Liver (tissue), 9 donors: ENCODE data around the gene PTPRB. TPM values are rescaled to one million over a fixed set of nuclear protein-coding genes. Genes with fewer than 3 reads are reported as not detected.
A peak's percentile ranks its signal among the peaks of the same experiment; 100 is the strongest.

ENCODE experiments used
- DNase-seq: peaks from one replicate; pipeline ENCODE4 v3.0.0-alpha.2; 2017; ENCODE audit warnings: low spot score
- H3K27ac ChIP-seq, 2 donors: one replicate each; pipeline ENCODE4 v1.7.0; 2013; ENCODE audit warnings: inconsistent platforms in 2 of 2, low read length in 2 of 2, control low read depth in 1 of 2, low read depth in 1 of 2, mild to moderate bottlenecking in 1 of 2
- H3K27me3 ChIP-seq, 4 donors: one replicate each; pipeline versions ENCODE4 v1.6.1 to v1.7.0; 2013; ENCODE audit warnings: low read length in 3 of 4, inconsistent platforms in 1 of 4, mild to moderate bottlenecking in 1 of 4, moderate library complexity in 1 of 4; ENCODE audit not compliant: control insufficient read depth in 4 of 4, insufficient read depth in 4 of 4
- H3K36me3 ChIP-seq, 4 donors: one replicate each; pipeline versions ENCODE4 v1.6.1 to v1.7.0; 2013; ENCODE audit warnings: low read length in 3 of 4, mild to moderate bottlenecking in 3 of 4, low read depth in 1 of 4, moderate library complexity in 1 of 4; ENCODE audit not compliant: control insufficient read depth in 4 of 4, insufficient read depth in 3 of 4
- H3K4me1 ChIP-seq, 4 donors: one replicate each; pipeline versions ENCODE4 v1.6.1 to v1.7.0; 2013; ENCODE audit warnings: low read length in 3 of 4, mild to moderate bottlenecking in 3 of 4, moderate library complexity in 1 of 4; ENCODE audit not compliant: control insufficient read depth in 4 of 4, insufficient read depth in 4 of 4
- H3K4me3 ChIP-seq, 3 donors: one replicate each; pipeline versions ENCODE4 v1.6.1 to v1.7.0; 2013; ENCODE audit warnings: low read length in 3 of 3, control low read depth in 1 of 3, low read depth in 1 of 3, mild to moderate bottlenecking in 1 of 3
- H3K9ac ChIP-seq, 2 donors: one replicate each; pipeline ENCODE4 v1.7.0; 2013; ENCODE audit warnings: low read length in 2 of 2, mild to moderate bottlenecking in 2 of 2, moderate library complexity in 2 of 2, control low read depth in 1 of 2, low read depth in 1 of 2
- H3K9me3 ChIP-seq, 4 donors: one replicate each; pipeline versions ENCODE4 v1.6.1 to v1.7.0; 2013; ENCODE audit warnings: low read length in 3 of 4; ENCODE audit not compliant: control insufficient read depth in 4 of 4
- EGR1 ChIP-seq, 2 donors: IDR thresholded peaks; 2 replicates each; pipeline ENCODE4 v1.6.1; 2016 to 2018; ENCODE audit warnings: antibody characterized with exemption in 2 of 2, low read depth in 2 of 2
- FOXA2 ChIP-seq: IDR thresholded peaks from 2 replicates; pipeline ENCODE4 v1.6.1; 2016; ENCODE audit warnings: antibody characterized with exemption
- GABPA ChIP-seq, 2 donors: IDR thresholded peaks in 1 of 2; conservative IDR thresholded peaks in 1 of 2; 2 replicates each; pipeline ENCODE4 v1.6.1; 2016; ENCODE audit warnings: antibody characterized with exemption in 2 of 2, mild to moderate bottlenecking in 1 of 2, moderate library complexity in 1 of 2
- HNF4A ChIP-seq, 2 donors: conservative IDR thresholded peaks; 2 replicates each; pipeline ENCODE4 v1.6.1; 2016; ENCODE audit warnings: antibody characterized with exemption in 2 of 2, mild to moderate bottlenecking in 2 of 2
- HNF4G ChIP-seq: IDR thresholded peaks from 2 replicates; pipeline ENCODE4 v1.6.1; 2016; ENCODE audit warnings: antibody characterized with exemption
- MAX ChIP-seq: IDR thresholded peaks from 2 replicates; pipeline ENCODE4 v1.6.1; 2016; ENCODE audit warnings: antibody characterized with exemption
- NR2F2 ChIP-seq: IDR thresholded peaks from 2 replicates; pipeline ENCODE4 v1.6.1; 2016; ENCODE audit warnings: antibody characterized with exemption
- RAD21 ChIP-seq, 2 donors: IDR thresholded peaks; 2 replicates each; pipeline ENCODE4 v1.6.1; 2016; ENCODE audit warnings: antibody characterized with exemption in 2 of 2, mild to moderate bottlenecking in 2 of 2
- REST ChIP-seq: IDR thresholded peaks from 2 replicates; pipeline ENCODE4 v1.6.1; 2016; ENCODE audit warnings: antibody characterized with exemption, mild to moderate bottlenecking
- RXRA ChIP-seq, 2 donors: IDR thresholded peaks; 2 replicates each; pipeline ENCODE4 v1.6.1; 2017 to 2018; ENCODE audit warnings: antibody characterized with exemption in 2 of 2, mild to moderate bottlenecking in 1 of 2
- YY1 ChIP-seq: IDR thresholded peaks from 2 replicates; pipeline ENCODE4 v1.6.1; 2016; ENCODE audit warnings: antibody characterized with exemption, mild to moderate bottlenecking
- WGBS: extraction: QIAGEN DNeasy Blood & Tissue Kit; methylation state at CpG from one replicate; pipeline ENCODE4 v1.1.7; 2013; 5-methylcytosine and 5-hydroxymethylcytosine counted together
- polyA plus RNA-seq, 2 donors: library from polyadenylated mRNA; stranded (reverse) in 1 of 2; unstranded in 1 of 2; fragments of 200-250 nt in 1 of 2; fragments of >200 nt in 1 of 2; fragmentation: Nextera tagmentation in 1 of 2; extraction: Ambion mirVana in 1 of 2; gene quantifications; one replicate each; pipeline versions ENCODE4 v1.2.1 to v1.2.3, GENCODE V29; 2013 to 2015
- total RNA-seq, 2 donors: library from RNA; depleted of rRNA; stranded (reverse); fragments of >200 nt; gene quantifications; one replicate each; pipeline ENCODE4 v1.2.3, GENCODE V29; 2014
- donor health status: healthy.
- donor health status: healthy.
- donor health status: healthy.
- donor health status: healthy.
- donor health status: healthy.

The PTPRB gene
- total and polyA plus RNA-seq, 4 donors, result 6.3 to 64.9 (median 8.4) TPM

- DNase-seq, result no peak
- Histone ChIP-seq H3K4me3 (no peak overlapping the region), H3K27me3 (no peaks in the 10 kb centered on the region), H3K4me1 (no peaks in the 10 kb centered on the region), H3K9ac (no peak overlapping the region), H3K36me3 (no peaks in the 10 kb centered on the region), H3K27ac (no peak overlapping the region), H3K9me3 (no peaks in the 10 kb centered on the region)
- no peak for TF ChIP-seq HNF4A (conservative IDR thresholded peaks at IDR 0.05)
- no peak for TF ChIP-seq RXRA (IDR thresholded peaks at IDR 0.05)
- no peak for TF ChIP-seq NR2F2
- no peak for TF ChIP-seq YY1
- no peak for TF ChIP-seq GABPA (IDR thresholded peaks at IDR 0.05 in 1 of 2, conservative IDR thresholded peaks at IDR 0.05 in 1 of 2)
- no peak for TF ChIP-seq HNF4G
- TF ChIP-seq FOXA2, result no peak
- no peak for TF ChIP-seq MAX
- no peak for TF ChIP-seq RAD21 (IDR thresholded peaks at IDR 0.05)
- TF ChIP-seq EGR1 (IDR thresholded peaks at IDR 0.05; ENCODE audit: low read depth in 2 of 2), result no peak
- WGBS, result 60% methylated on average over 4 of the region's 4 CpGs
Observed at GRCh38 chr12:70657616-70658286, 20.5 kb upstream of the PTPRB start.

GRCh38 chr12:70652451-70652850 lies 15.2 kb upstream of the PTPRB start:
- no peak overlapping the region for H3K27ac ChIP-seq
- H3K9ac ChIP-seq, result no peak overlapping the region
- H3K27me3 ChIP-seq, result no peaks in the 10 kb centered on the region
- TF ChIP-seq RXRA (IDR thresholded peaks at IDR 0.05) (peak in 1 of 2 donors; percentile 4), HNF4A (conservative IDR thresholded peaks at IDR 0.05) (no peak), NR2F2 (peak; percentile 59)
- no peak for DNase-seq
- WGBS, result 65% methylated on average over 1 of the region's 1 CpG
- no peak overlapping the region for H3K4me3 ChIP-seq
- H3K9me3 ChIP-seq, result no peaks in the 10 kb centered on the region
- H3K36me3 ChIP-seq, result no peaks in the 10 kb centered on the region
- H3K4me1 ChIP-seq, result no peaks in the 10 kb centered on the region

- Histone ChIP-seq H3K4me3 (no peak overlapping the region), H3K9ac (no peak overlapping the region), H3K27ac (no peak overlapping the region), H3K27me3 (no peaks in the 10 kb centered on the region), H3K4me1 (no peaks in the 10 kb centered on the region), H3K36me3 (no peaks in the 10 kb centered on the region), H3K9me3 (no peaks in the 10 kb centered on the region)
- no peak for TF ChIP-seq HNF4A (conservative IDR thresholded peaks at IDR 0.05)
- no peak for TF ChIP-seq REST
- TF ChIP-seq MAX, result no peak
- no peak for TF ChIP-seq RAD21 (IDR thresholded peaks at IDR 0.05)
- TF ChIP-seq NR2F2, result no peak
- DNase-seq, result no peak
- 55% methylated on average over 2 of the region's 2 CpGs for WGBS
Observed at GRCh38 chr12:70648831-70649230, 11.6 kb upstream of the PTPRB start.
